Cardiac muscle cell (in vitro differentiated cells and primary cell): Measurements from ENCODE around the gene SLC2A4. TPM values are rescaled to one million over a fixed set of nuclear protein-coding genes. Genes with fewer than 3 reads are reported as not detected.
A peak's percentile ranks its signal among the peaks of the same experiment; 100 is the strongest.

Experiments used
- DNase-seq, 2 donors: peaks; one replicate each; pipeline versions ENCODE4 v3.0.0 to v3.0.0-alpha.2; 2010 to 2017; ENCODE audit warnings: low read depth in 1 of 2, low spot score in 1 of 2
- H3K27ac ChIP-seq: fragments of 200-600 bp; sonication (generic); 2 replicates; pipeline ENCODE4 v1.5.1; 2016
- H3K27me3 ChIP-seq: fragments of 200-600 bp; sonication (generic); 2 replicates; pipeline ENCODE4 v1.6.0; 2016; ENCODE audit warnings: control low read depth
- H3K36me3 ChIP-seq: fragments of 200-600 bp; sonication (generic); 2 replicates; pipeline ENCODE4 v1.5.1; 2016; ENCODE audit warnings: control low read depth
- H3K4me1 ChIP-seq: fragments of 200-600 bp; sonication (generic); 2 replicates; pipeline ENCODE4 v1.8.1; 2017; ENCODE audit warnings: low read depth, mild to moderate bottlenecking, mixed run types
- H3K4me3 ChIP-seq: fragments of 200-600 bp; sonication (generic); 2 replicates; pipeline ENCODE4 v1.5.1; 2016; ENCODE audit warnings: mild to moderate bottlenecking
- H3K9me3 ChIP-seq: fragments of 200-600 bp; sonication (generic); 2 replicates; pipeline ENCODE4 v1.5.1; 2017; ENCODE audit warnings: low read depth, mild to moderate bottlenecking, control low read depth
- CTCF ChIP-seq: IDR thresholded peaks from 2 replicates; pipeline ENCODE4 v1.5.1; 2012; ENCODE audit warnings: low read depth, mild to moderate bottlenecking, low read length
- polyA plus RNA-seq: library from polyadenylated mRNA; unstranded; fragments of >200 nt; fragmentation: Nextera tagmentation; extraction: Ambion mirVana; gene quantifications from 2 replicates; pipeline ENCODE4 v1.2.1, GENCODE V29; 2016
- total RNA-seq: library from RNA; depleted of rRNA; stranded (reverse); fragments of >200 nt; gene quantifications from 2 replicates; pipeline ENCODE4 v1.2.3, GENCODE V29; 2016

Gene SLC2A4
- total and polyA plus RNA-seq, 2 experiments from 2014 or later = 23.4 to 42.6 TPM

- no peak for TF ChIP-seq CTCF
- peaks cover 26% of the 10 kb centered on the region for H3K36me3 ChIP-seq
- DNase-seq = no peak
- peak overlapping the region; percentile 99 for H3K27ac ChIP-seq
- H3K27me3 ChIP-seq = no peaks in the 10 kb centered on the region
- no peaks in the 10 kb centered on the region for H3K9me3 ChIP-seq
- no peaks in the 10 kb centered on the region for H3K4me1 ChIP-seq
- H3K4me3 ChIP-seq = peak overlapping the region; percentile 76
These were observed 1.3 kb downstream of the SLC2A4 start for GRCh38 chr17:7282752-7283321.

- no peak for TF ChIP-seq CTCF
- no peaks in the 10 kb centered on the region for H3K9me3 ChIP-seq
- no peak for DNase-seq
These were observed 2.1 kb downstream of the SLC2A4 start for GRCh38 chr17:7283471-7284216.

GRCh38 chr17:7284911-7285310, 3.4 kb downstream of the SLC2A4 start:
- Histone ChIP-seq H3K9me3 (no peaks in the 10 kb centered on the region), H3K27me3 (no peaks in the 10 kb centered on the region), H3K4me1 (no peaks in the 10 kb centered on the region), H3K36me3 (peaks cover 27% of the 10 kb centered on the region), H3K4me3 (no peak overlapping the region), H3K27ac (no peak overlapping the region)
- no peak for DNase-seq
- TF ChIP-seq CTCF = no peak

More at GRCh38 chr17:7283471-7284216, 2.1 kb downstream of the SLC2A4 start:
- Histone ChIP-seq H3K36me3 (peaks cover 27% of the 10 kb centered on the region), H3K4me1 (no peaks in the 10 kb centered on the region), H3K27ac (no peak overlapping the region), H3K4me3 (no peak overlapping the region), H3K27me3 (no peaks in the 10 kb centered on the region)

GRCh38 chr17:7285679-7286078, 4.2 kb downstream of the SLC2A4 start:
- H3K36me3 ChIP-seq = peaks cover 27% of the 10 kb centered on the region
- no peak for DNase-seq
- peaks cover 2% of the 10 kb centered on the region for H3K4me1 ChIP-seq
- no peaks in the 10 kb centered on the region for H3K27me3 ChIP-seq
- H3K4me3 ChIP-seq = no peak overlapping the region
- no peak overlapping the region for H3K27ac ChIP-seq
- H3K9me3 ChIP-seq = no peaks in the 10 kb centered on the region
- TF ChIP-seq CTCF = no peak

GRCh38 chr17:7289256-7290032, 7.9 kb downstream of the SLC2A4 start:
- Histone ChIP-seq H3K27me3 (no peaks in the 10 kb centered on the region), H3K27ac (peak overlapping the region; percentile 34), H3K4me1 (peaks cover 35% of the 10 kb centered on the region), H3K4me3 (no peak overlapping the region), H3K36me3 (peaks cover 24% of the 10 kb centered on the region), H3K9me3 (no peaks in the 10 kb centered on the region)
- no peak for TF ChIP-seq CTCF
- DNase-seq = no peak
